ENCODE data around the gene SMAD6. TPM values are rescaled to one million over a fixed set of nuclear protein-coding genes. Genes with fewer than 3 reads are reported as not detected.

SMAD6 gene
- total RNA-seq, 1 experiment from 2014 or later = 6.9 TPM

GRCh38 chr15:66702787-66703539, 927 bp downstream of the SMAD6 start:
- no peak for DNase-seq (ENCODE audit: low read depth)

DNA sequence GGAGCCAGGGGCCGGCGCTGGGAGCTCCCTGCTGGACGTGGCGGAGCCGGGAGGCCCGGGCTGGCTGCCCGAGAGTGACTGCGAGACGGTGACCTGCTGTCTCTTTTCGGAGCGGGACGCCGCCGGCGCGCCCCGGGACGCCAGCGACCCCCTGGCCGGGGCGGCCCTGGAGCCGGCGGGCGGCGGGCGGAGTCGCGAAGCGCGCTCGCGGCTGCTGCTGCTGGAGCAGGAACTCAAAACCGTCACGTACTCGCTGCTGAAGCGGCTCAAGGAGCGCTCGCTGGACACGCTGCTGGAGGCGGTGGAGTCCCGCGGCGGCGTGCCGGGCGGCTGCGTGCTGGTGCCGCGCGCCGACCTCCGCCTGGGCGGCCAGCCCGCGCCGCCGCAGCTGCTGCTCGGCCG, 1.5 kb downstream of the SMAD6 start:
- no peak for DNase-seq (ENCODE audit: low read depth)

- no peak for DNase-seq (ENCODE audit: low read depth)
Measured at GRCh38 chr15:66704019-66704802, 2.2 kb downstream of the SMAD6 start.

DNA sequence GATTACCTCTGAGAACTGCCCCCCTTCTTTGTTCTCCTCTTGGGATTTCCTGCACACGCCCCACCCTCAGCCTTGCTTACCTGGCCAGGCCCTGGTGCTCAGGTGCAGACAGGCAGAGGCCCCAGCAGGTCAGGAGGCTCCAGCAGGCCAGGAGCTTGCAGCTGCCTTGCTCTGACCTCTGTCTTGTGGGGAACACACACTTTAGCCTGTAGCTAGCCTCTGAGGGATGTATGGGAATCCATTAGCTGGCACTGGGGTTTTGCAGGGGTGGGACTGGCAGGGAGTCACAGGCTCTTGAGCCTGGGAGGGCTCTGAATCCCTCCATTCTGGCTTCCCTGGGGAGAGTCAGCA, 2.7 kb downstream of the SMAD6 start:
- no peak for DNase-seq (ENCODE audit: low read depth)

GRCh38 chr15:66705277-66706146, 3.5 kb downstream of the SMAD6 start:
- no peak for DNase-seq (ENCODE audit: low read depth)

DNA sequence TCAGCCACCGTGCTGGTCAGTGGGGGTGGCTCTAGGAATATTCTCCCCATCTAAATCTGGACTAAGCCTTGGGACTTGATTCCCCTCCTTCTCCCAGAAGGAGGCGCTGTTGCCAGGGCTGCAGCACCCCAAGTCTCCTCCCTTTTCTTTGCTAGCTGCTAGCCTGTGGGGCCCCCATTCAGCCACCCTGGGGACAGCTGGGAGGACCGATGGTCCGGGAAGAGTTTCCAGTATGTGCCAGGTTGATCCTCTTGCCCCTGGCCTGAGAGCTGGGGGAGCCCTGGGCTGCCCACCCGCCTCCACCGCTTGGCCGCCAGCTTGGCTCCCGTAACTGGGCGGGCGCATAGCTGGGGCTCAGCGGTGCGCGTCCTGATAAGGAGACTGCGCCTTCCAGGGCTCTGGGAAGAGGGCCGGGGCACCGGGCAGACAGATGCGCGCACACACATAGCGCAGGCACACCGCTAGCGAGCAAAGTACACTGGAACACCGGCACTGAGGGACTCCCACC, 4.2 kb downstream of the SMAD6 start:
- no peak for DNase-seq (ENCODE audit: low read depth)

- no peak for DNase-seq (ENCODE audit: low read depth)
Measured at GRCh38 chr15:66706840-66707239, 4.8 kb downstream of the SMAD6 start.

GRCh38 chr15:66707310-66708082, 5.5 kb downstream of the SMAD6 start:
- no peak for DNase-seq (ENCODE audit: low read depth)

DNA sequence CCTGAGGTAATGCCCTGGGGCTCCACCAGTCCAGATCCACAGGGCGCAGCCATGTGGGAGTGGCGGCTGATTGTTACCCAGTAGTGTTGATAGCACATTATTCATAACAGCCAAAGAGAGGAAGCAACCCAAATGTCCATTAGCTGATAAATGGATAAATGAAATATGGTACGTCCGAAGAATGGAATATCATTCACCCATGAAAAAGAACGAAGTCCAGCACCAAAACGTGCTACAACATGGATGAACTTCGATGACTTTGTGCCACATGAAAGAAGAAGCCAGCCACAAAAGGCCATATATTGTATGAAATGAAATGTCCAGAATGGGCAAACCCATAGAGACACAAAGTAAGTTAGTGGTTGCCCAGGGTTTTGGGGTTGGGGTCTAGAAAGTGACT, 6.4 kb downstream of the SMAD6 start:
- DNase-seq (ENCODE audit: low read depth) = no peak

DNA sequence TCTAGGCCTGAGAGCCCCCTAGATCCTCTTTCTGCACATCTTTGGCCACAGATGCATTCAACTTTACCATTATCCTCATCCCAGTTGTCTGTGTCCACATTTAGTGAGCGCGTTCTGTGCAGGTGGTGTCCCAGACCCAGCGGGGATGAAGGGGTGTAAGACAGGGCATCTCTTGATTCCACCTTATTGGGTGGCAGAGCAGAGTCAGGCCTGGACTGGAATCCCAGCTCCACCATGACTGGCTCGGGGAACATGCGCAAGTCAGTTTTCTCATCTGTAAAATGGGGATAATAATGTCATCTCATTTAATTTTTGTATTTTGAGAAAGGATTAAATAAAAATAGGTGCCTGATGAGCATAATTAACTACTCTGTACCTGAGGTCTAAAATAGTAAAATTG, 7.8 kb downstream of the SMAD6 start:
- DNase-seq (ENCODE audit: low read depth) = no peak

DNA sequence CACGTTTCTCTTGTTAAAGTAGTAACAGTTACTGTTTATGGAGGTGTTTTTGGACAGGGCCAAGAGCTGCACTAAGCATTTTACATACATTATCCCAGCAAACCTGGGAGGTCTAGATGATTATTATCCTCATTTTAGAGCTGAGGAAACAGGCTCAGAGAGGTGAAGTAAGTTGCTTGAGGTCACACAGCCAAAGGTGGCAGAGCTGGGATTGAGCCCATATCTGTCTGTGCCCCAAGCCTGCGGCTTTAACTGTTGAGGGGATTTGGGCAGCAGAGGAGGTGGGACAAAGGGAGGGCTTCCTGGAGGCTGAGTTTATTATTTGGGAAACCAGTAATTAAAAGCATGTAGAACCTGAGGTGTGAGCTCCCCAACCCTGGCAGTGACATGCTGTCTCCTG, 9.2 kb downstream of the SMAD6 start:
- no peak for DNase-seq (ENCODE audit: low read depth)

GRCh38 chr15:66711862-66712261, 9.8 kb downstream of the SMAD6 start:
- no peak for DNase-seq (ENCODE audit: low read depth)

- no peak for DNase-seq (ENCODE audit: low read depth)
Measured at GRCh38 chr15:66713843-66714508, 11.9 kb downstream of the SMAD6 start.

- DNase-seq (ENCODE audit: low read depth) = no peak
Measured at GRCh38 chr15:66714543-66714981, 12.5 kb downstream of the SMAD6 start.

DNA sequence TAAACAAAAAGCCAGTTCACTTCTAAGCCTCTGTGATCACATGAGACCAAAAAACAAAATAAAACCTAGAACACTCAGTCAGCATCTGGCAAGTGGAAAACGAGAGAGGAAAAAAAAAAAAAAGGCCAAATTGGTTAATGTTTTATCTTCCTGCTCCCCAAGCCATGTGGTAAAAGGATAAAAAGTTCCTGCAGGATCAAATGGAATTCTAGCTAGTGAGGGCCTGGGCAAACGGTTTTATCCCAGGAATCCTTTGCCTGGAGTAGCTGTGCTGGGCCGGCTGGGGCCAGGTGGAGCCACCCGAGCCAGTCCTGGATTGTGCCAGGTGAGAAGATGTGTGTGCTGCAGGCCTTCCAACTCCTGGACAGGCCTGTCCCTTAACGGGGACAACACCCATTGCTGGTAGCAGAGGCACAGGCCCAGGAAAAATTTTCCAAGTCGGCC, 13.2 kb downstream of the SMAD6 start:
- no peak for DNase-seq (ENCODE audit: low read depth)

GRCh38 chr15:66715720-66716655, 14.0 kb downstream of the SMAD6 start:
- DNase-seq (ENCODE audit: low read depth) = no peak

DNA sequence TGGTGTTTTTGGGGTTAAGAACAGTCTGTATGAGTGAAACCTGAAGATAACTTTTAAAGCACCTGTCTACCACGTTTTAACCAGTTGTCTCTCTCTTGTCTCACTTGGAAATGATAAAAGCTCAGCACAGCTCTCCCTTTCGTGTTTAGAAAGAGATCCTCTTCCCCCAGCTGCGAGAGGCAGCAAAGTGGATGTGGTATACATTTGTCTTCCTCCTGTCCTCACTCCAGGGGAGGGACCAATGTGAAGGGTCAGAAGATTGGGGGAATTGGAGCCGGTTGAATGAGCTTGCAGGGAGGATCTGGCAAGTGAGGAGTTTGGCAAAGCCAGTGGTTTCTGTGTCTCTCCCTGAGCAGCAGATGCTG, 14.6 kb downstream of the SMAD6 start:
- DNase-seq (ENCODE audit: low read depth) = no peak

- DNase-seq (ENCODE audit: low read depth) = no peak
Measured at GRCh38 chr15:66718220-66718988, 16.4 kb downstream of the SMAD6 start.

Measured in HT1080 (cell line).